OCI-LY3 (cell line): Measurements from ENCODE around the gene CCNT2.
"Not testable (repeated sequence)": the region's sequence is repeated elsewhere in the genome, so short reads cannot be mapped to it uniquely, and the experiment has no call there.

Experiments
- H2AFZ ChIP-seq: fragments of 200-600, 300-600 bp; shearing (Covaris generic); 2 replicates; pipeline ENCODE4 v1.6.0; 2014; ENCODE audit warnings: antibody characterized with exemption, low read depth, low read length
- H3K27ac ChIP-seq: fragments of 200-600, 300-600 bp; sonication (generic); 2 replicates; pipeline ENCODE4 v1.5.1; 2014; ENCODE audit warnings: mild to moderate bottlenecking, low read length, moderate library complexity, mixed read lengths
- H3K27me3 ChIP-seq: fragments of 200-600, 300-600 bp; sonication (generic); 2 replicates; pipeline ENCODE4 v1.6.1; 2014; ENCODE audit warnings: low read depth, low read length, mixed read lengths
- H3K36me3 ChIP-seq: fragments of 200-600, 300-600 bp; sonication (generic); replicated peaks from 2 replicates; pipeline ENCODE3; 2014; ENCODE audit warnings: low read depth, low read length, mixed read lengths
- H3K4me1 ChIP-seq: fragments of 300-600, 200-600 bp; sonication (generic); 2 replicates; pipeline ENCODE4 v1.6.1; 2014; ENCODE audit warnings: low read length, mixed read lengths
- H3K4me2 ChIP-seq: fragments of 200-600, 300-600 bp; sonication (generic); 2 replicates; pipeline ENCODE4 v1.6.1; 2014; ENCODE audit warnings: low read length, mixed read lengths
- H3K4me3 ChIP-seq: fragments of 300-600, 200-600 bp; sonication (generic); 2 replicates; pipeline ENCODE4 v1.5.1; 2014; ENCODE audit warnings: antibody characterized with exemption, mild to moderate bottlenecking, low read length, moderate library complexity
- H3K79me2 ChIP-seq: fragments of 300-600, 200-600 bp; shearing (Covaris generic); 2 replicates; pipeline ENCODE4 v1.6.1; 2014; ENCODE audit warnings: mild to moderate bottlenecking, low read length, mixed read lengths
- H3K9ac ChIP-seq: fragments of 300-600, 200-600 bp; shearing (Covaris generic); 2 replicates; pipeline ENCODE4 v1.6.0; 2014; ENCODE audit warnings: mild to moderate bottlenecking, low read length, moderate library complexity
- H3K9me3 ChIP-seq: fragments of 200-600, 300-600 bp; shearing (Covaris generic); 2 replicates; pipeline ENCODE4 v1.6.1; 2014; ENCODE audit warnings: low read length, mixed read lengths; ENCODE audit not compliant: insufficient read depth
- H4K20me1 ChIP-seq: fragments of 200-600, 300-600 bp; sonication (generic); 2 replicates; pipeline ENCODE4 v1.6.1; 2016; ENCODE audit warnings: low read length, mixed read lengths; ENCODE audit not compliant: insufficient read depth
- EZH2phosphoT487 ChIP-seq: fragments of 200-600 bp; shearing (Covaris generic); IDR thresholded peaks from 2 replicates; pipeline ENCODE4 v1.6.1; 2018; ENCODE audit warnings: antibody characterized with exemption, mixed run types, low read depth
- TF ChIP-seq, protein P1 (sequence below): fragments of 200-600, 300-600 bp; sonication (generic); IDR thresholded peaks from 2 replicates; pipeline ENCODE4 v1.5.1; 2014; ENCODE audit warnings: antibody characterized with exemption, low read length, low read depth

CCNT2 gene

GRCh38 chr2:134957477-134957876, 38.9 kb downstream of the CCNT2 start:
- Histone ChIP-seq H3K27ac (no peak overlapping the region), H3K9me3 (no peaks in the 10 kb centered on the region), H3K9ac (no peak overlapping the region), H3K79me2 (no peaks in the 10 kb centered on the region), H3K36me3 (peaks cover 52% of the 10 kb centered on the region), H3K27me3 (no peaks in the 10 kb centered on the region), H4K20me1 (no peaks in the 10 kb centered on the region), H3K4me1 (peaks cover 6% of the 10 kb centered on the region; the same call in 1 of the 2 replicates), H2AFZ (no peak overlapping the region), H3K4me2 (no peak overlapping the region), H3K4me3 (no peak overlapping the region)
- no peak for TF ChIP-seq EZH2phosphoT487
- TF ChIP-seq, protein P1, sequence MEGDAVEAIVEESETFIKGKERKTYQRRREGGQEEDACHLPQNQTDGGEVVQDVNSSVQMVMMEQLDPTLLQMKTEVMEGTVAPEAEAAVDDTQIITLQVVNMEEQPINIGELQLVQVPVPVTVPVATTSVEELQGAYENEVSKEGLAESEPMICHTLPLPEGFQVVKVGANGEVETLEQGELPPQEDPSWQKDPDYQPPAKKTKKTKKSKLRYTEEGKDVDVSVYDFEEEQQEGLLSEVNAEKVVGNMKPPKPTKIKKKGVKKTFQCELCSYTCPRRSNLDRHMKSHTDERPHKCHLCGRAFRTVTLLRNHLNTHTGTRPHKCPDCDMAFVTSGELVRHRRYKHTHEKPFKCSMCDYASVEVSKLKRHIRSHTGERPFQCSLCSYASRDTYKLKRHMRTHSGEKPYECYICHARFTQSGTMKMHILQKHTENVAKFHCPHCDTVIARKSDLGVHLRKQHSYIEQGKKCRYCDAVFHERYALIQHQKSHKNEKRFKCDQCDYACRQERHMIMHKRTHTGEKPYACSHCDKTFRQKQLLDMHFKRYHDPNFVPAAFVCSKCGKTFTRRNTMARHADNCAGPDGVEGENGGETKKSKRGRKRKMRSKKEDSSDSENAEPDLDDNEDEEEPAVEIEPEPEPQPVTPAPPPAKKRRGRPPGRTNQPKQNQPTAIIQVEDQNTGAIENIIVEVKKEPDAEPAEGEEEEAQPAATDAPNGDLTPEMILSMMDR: no peak

- H3K79me2 ChIP-seq, H3K4me1 ChIP-seq, H3K9me3 ChIP-seq, H2AFZ ChIP-seq, H3K36me3 ChIP-seq, H3K4me2 ChIP-seq, H3K27ac ChIP-seq, H3K9ac ChIP-seq, H3K27me3 ChIP-seq, H3K4me3 ChIP-seq, H4K20me1 ChIP-seq: not testable (repeated sequence)
Measured at GRCh38 chr2:134967166-134967565, 48.5 kb downstream of the CCNT2 start.

DNA sequence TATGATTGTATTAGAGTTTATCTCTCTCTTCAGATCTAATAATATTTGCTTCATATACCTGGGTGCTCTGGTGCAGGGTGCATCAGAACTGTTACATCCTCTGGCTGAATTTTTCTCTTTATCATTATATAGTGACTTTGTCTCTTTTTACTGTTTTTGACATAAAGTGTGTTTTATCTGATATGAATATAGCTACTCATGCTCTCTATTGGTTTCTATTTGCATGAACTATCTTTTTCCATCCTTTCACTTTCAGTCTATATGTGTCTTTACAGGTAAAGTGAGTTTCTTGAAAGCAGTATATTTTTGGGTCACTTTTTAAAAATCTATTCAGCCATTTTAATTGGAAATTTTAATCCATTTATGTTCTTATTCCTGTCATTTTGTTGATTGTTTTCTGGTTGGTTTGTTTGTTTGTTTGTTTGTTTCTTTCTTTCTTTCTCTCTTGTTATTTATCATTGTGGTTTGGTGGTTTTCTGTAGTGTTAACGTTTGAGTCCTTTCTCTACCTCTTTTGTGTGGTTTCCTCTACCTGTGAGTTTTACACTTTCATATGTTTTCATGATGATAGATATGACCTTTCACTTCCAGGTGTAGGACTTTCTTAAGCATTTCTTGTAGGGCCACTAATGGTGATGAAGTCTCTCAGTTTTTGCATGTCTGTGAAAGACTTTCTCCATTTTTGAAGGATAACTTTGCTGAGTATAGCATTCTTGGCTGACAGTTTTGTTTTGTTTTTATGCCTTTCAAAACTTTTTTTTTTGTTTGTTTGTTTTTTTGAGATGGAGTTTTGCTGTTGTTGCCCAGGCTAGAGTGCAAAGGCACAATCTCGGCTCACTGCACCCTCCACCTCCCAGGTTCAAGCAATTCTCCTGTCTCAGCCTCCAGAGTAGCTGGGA, 54.9 kb downstream of the CCNT2 start:
- no peak overlapping the region for H3K9ac ChIP-seq
- no peak overlapping the region for H3K4me3 ChIP-seq
- TF ChIP-seq, protein P1: no peak
- TF ChIP-seq EZH2phosphoT487: no peak
- no peaks in the 10 kb centered on the region for H3K27me3 ChIP-seq
- H3K79me2 ChIP-seq: no peaks in the 10 kb centered on the region
- H3K4me2 ChIP-seq: no peak overlapping the region
- no peak overlapping the region for H3K27ac ChIP-seq
- no peaks in the 10 kb centered on the region for H3K4me1 ChIP-seq
- H2AFZ ChIP-seq: no peak overlapping the region
- peaks cover 3% of the 10 kb centered on the region for H3K9me3 ChIP-seq
- H4K20me1 ChIP-seq: no peaks in the 10 kb centered on the region
- H3K36me3 ChIP-seq: peaks cover 13% of the 10 kb centered on the region

GRCh38 chr2:134975281-134976009, 56.8 kb downstream of the CCNT2 start:
- Histone ChIP-seq H3K27ac (no peak overlapping the region), H3K36me3 (peaks cover 13% of the 10 kb centered on the region), H3K4me1 (no peaks in the 10 kb centered on the region), H3K27me3 (no peaks in the 10 kb centered on the region), H3K79me2 (no peaks in the 10 kb centered on the region), H3K9ac (no peak overlapping the region), H3K4me2 (no peak overlapping the region), H4K20me1 (no peaks in the 10 kb centered on the region), H2AFZ (no peak overlapping the region), H3K4me3 (no peak overlapping the region), H3K9me3 (peaks cover 3% of the 10 kb centered on the region)
- TF ChIP-seq EZH2phosphoT487: no peak
- TF ChIP-seq, protein P1: no peak
